ENCODE results near the gene SEC14L3.

- no peak for TF ChIP-seq CTCF (IDR thresholded peaks at IDR 0.05; ENCODE audit: insufficient read depth, low read length, poor library complexity, severe bottlenecking)
- TF ChIP-seq EZH2phosphoT487 (conservative IDR thresholded peaks at IDR 0.05; ENCODE audit: low read length), result no peak
Observed at GRCh38 chr22:30471616-30472318, at the start of gene SEC14L3.

All from SU-DHL-6 (cell line).